ENCODE results near the gene TMEM185A. TPM values are rescaled to one million over a fixed set of nuclear protein-coding genes. Genes with fewer than 3 reads are reported as not detected.
"Not testable (repeated sequence)": the region's sequence is repeated elsewhere in the genome, so short reads cannot be mapped to it uniquely, and the experiment has no call there.

The TMEM185A gene
- total RNA-seq, 2 donors from 2014 or later, result 18.4 to 53.2 TPM

DNA sequence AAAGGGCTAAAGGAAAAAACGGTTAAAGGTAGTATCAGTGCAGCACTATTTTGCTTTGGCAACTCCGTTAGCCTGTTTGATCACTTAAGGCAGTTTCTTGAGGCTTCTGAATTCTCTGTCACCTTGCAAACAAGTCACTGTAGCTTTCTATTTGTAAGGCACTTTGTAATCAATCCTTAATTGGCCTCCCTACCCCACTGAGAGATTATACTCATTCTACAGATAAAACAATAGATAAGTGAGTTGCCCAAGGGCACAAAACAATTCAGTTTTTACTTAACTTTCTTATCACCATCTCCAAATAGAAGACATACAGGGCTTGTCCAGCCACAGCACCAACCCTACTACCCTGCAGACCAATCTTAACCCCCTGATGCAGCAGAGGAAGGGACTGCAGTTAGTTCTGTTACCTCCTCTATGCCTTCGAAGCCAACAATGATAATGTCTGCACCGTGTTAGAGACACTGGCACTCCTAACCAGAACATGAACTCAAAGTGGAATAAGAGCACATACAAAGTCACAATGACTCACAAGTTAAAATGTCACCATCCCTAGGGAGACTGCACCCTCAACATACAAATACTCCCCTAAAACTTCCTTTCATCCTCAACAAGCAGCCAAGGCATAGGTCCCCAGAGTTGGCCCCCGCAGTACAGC, 1.7 kb downstream of the TMEM185A start:
- TF ChIP-seq POLR2AphosphoS5 (IDR thresholded peaks at IDR 0.05) (no peak), POLR2A (IDR thresholded peaks at IDR 0.05) (no peak)
- TF ChIP-seq, protein P1, sequence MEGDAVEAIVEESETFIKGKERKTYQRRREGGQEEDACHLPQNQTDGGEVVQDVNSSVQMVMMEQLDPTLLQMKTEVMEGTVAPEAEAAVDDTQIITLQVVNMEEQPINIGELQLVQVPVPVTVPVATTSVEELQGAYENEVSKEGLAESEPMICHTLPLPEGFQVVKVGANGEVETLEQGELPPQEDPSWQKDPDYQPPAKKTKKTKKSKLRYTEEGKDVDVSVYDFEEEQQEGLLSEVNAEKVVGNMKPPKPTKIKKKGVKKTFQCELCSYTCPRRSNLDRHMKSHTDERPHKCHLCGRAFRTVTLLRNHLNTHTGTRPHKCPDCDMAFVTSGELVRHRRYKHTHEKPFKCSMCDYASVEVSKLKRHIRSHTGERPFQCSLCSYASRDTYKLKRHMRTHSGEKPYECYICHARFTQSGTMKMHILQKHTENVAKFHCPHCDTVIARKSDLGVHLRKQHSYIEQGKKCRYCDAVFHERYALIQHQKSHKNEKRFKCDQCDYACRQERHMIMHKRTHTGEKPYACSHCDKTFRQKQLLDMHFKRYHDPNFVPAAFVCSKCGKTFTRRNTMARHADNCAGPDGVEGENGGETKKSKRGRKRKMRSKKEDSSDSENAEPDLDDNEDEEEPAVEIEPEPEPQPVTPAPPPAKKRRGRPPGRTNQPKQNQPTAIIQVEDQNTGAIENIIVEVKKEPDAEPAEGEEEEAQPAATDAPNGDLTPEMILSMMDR (IDR thresholded peaks at IDR 0.05), result no peak
- H3K27ac ChIP-seq, result no peak overlapping the region
- H3K4me1 ChIP-seq (replicated peaks), result no peaks in the 10 kb centered on the region
- H3K9me3 ChIP-seq, result no peaks in the 10 kb centered on the region
- WGBS, result 65% methylated on average over 5 of the region's 5 CpGs
- intact Hi-C loops (cut with DNase I), result loop anchor here (10.0 kb wide), 1 partner anchor 1765 kb away; the partner anchor contains the start of gene VMA21
- no peak for DNase-seq (ENCODE audit: low spot score)
- peak overlapping the region in 1 of 2 donors; percentile 61 for H3K4me3 ChIP-seq
- no peaks in the 10 kb centered on the region for H3K36me3 ChIP-seq
- H3K27me3 ChIP-seq (replicated peaks; ENCODE audit: insufficient read depth), result no peaks in the 10 kb centered on the region

DNA sequence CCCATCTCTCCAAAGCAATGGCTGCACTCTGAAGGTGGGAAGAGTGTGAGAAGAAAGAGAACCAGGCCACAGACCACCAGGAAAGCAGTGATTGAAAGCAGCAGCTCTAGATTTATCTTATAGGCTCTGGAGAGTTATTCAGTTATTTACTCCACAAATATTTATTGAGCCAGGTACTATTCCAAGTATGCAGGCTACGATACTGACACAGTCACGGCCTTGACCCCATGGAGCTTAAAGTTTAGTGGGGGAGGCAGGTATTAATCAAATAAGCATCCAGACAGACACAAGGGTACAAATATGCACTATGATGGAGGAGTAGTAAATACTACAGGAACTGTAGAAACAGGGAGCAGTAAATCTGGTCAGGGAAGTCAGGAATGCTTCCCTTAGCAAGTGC, 2.8 kb downstream of the TMEM185A start:
- TF ChIP-seq POLR2AphosphoS5 (IDR thresholded peaks at IDR 0.05) (no peak), POLR2A (IDR thresholded peaks at IDR 0.05) (no peak)
- TF ChIP-seq, protein P1 (IDR thresholded peaks at IDR 0.05), result no peak
- peak overlapping the region in 1 of 2 donors; percentile 43 for H3K27ac ChIP-seq
- H3K4me1 ChIP-seq (replicated peaks), result no peaks in the 10 kb centered on the region
- WGBS, result 77% methylated on average over 2 of the region's 2 CpGs
- intact Hi-C loops (cut with DNase I), result no loop called here
- no peaks in the 10 kb centered on the region for H3K36me3 ChIP-seq
- no peak for DNase-seq (ENCODE audit: low spot score)
- H3K27me3 ChIP-seq (replicated peaks; ENCODE audit: insufficient read depth), result no peaks in the 10 kb centered on the region
- no peak overlapping the region for H3K4me3 ChIP-seq
- H3K9me3 ChIP-seq, result no peaks in the 10 kb centered on the region

DNA sequence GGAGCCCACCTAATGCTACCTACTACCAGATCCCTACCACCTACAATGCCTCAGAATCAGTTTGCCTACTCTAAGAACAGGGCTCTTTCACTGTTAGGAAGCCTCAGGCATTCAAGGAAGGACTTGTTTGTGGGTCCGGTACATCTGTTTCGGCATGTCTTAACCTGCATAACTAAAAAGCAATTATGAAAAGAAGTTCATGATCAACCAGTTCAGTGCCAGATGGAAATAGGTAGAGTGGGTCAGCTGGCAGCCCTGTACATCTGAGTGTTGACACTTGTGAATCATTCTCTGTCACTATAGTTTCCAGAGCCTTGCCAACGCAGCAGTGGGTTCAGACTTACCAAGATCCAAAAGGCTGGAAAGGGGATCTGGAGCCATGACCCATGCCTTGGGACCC, 3.3 kb downstream of the TMEM185A start:
- intact Hi-C loops (cut with DNase I), result no loop called here
- WGBS, result 58% methylated on average over 3 of the region's 3 CpGs
- TF ChIP-seq POLR2AphosphoS5 (IDR thresholded peaks at IDR 0.05) (peak; percentile 10), POLR2A (IDR thresholded peaks at IDR 0.05) (no peak)
- Histone ChIP-seq H3K36me3 (no peaks in the 10 kb centered on the region), H3K27me3 (replicated peaks; ENCODE audit: insufficient read depth) (no peaks in the 10 kb centered on the region), H3K27ac (peak overlapping the region in 1 of 2 donors; percentile 43), H3K4me1 (replicated peaks) (no peaks in the 10 kb centered on the region), H3K9me3 (no peaks in the 10 kb centered on the region), H3K4me3 (no peak overlapping the region)
- peak; percentile 29 for DNase-seq (ENCODE audit: low spot score)

DNA sequence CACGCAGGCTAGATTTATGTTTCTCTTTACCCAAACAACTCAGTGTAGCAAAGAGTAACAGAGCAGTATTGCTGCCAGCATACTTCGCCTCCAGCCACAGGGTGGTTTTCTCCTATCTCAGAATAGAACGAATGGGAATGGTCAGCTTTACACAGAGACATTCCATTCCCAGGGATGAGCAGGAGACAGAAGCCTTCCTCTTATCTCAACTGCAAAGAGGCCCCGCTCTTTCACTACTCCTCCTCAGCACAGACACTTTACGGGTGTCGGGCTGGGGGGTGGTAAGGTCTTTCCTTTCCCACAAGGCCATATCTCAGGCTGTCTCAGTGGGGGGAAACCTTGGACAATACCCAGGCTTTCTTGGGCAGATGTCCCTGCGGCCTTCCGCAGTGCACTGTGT, 4.8 kb downstream of the TMEM185A start:
- peak overlapping the region in 1 of 2 donors; percentile 5 for H3K27ac ChIP-seq
- 50% methylated on average over 5 of the region's 8 CpGs for WGBS
- H3K4me1 ChIP-seq (replicated peaks); H3K27me3 ChIP-seq (replicated peaks; ENCODE audit: insufficient read depth); DNase-seq (ENCODE audit: low spot score); H3K36me3 ChIP-seq; intact Hi-C loops (cut with DNase I); H3K9me3 ChIP-seq; H3K4me3 ChIP-seq: not testable (repeated sequence)

DNA sequence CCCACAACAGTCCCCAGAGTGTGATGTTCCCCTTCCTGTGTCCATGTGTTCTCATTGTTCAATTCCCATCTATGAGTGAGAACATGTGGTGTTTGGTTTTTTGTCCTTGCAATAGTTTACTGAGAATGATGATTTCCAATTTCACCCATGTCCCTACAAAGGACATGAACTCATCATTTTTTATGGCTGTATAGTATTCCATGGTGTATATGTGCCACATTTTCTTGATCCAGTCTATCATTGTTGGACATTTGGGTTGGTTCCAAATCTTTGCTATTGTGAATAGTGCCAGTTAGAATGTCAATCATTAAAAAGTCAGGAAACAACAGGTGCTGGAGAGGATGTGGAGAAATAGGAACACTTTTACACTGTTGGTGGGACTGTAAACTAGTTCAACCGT, 11.9 kb downstream of the TMEM185A start:
- no CpG with 5 or more reads among the region's 1 CpG for WGBS
- H3K27me3 ChIP-seq (replicated peaks; ENCODE audit: insufficient read depth); H3K27ac ChIP-seq; intact Hi-C loops (cut with DNase I); DNase-seq (ENCODE audit: low spot score); H3K9me3 ChIP-seq; H3K36me3 ChIP-seq; H3K4me3 ChIP-seq; H3K4me1 ChIP-seq (replicated peaks): not testable (repeated sequence)

DNA sequence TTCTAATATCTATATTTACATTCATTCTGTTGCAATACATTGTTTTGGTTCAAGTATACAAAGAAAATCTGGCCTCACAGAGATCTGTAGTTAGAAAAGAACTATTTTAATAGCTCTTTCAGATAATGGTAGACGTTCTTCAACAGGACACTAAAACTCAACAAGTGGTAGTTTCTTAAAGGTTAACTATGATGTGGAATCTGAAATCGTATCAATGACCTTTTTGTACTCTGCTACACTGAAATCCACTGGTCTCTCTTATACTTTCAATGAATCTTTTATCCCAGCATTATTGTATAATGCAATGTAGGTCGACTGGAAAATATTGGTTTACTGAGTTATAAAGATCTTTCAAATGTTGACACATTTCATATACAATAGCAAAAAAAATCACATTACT, 12.7 kb downstream of the TMEM185A start:
- Histone ChIP-seq H3K4me3 (no peak overlapping the region), H3K27me3 (replicated peaks; ENCODE audit: insufficient read depth) (no peaks in the 10 kb centered on the region), H3K9me3 (no peaks in the 10 kb centered on the region), H3K27ac (no peak overlapping the region), H3K36me3 (no peaks in the 10 kb centered on the region), H3K4me1 (replicated peaks) (no peaks in the 10 kb centered on the region)
- intact Hi-C loops (cut with DNase I), result no loop called here
- WGBS, result 75% methylated on average over 3 of the region's 3 CpGs
- DNase-seq (ENCODE audit: low spot score), result no peak
- TF ChIP-seq POLR2A (IDR thresholded peaks at IDR 0.05), result no peak
- TF ChIP-seq, protein P1 (IDR thresholded peaks at IDR 0.05), result no peak
- TF ChIP-seq POLR2AphosphoS5 (IDR thresholded peaks at IDR 0.05), result no peak

All from prostate gland (tissue), 2 donors.